SK-N-SH (cell line): ENCODE measurements around the gene RAMP3. TPM values are rescaled to one million over a fixed set of nuclear protein-coding genes. Genes with fewer than 3 reads are reported as not detected.

Experiments
- CTCF ChIA-PET: fragments of 300-600, 350-600 bp; formaldehyde crosslinking; extraction: SDS; loops from one replicate; lab custom pipeline; 2021; lab: Yijun Ruan, JAX
- POLR2A ChIA-PET: fragments of 350-600 bp; sonication (Branson Sonifier 250); formaldehyde crosslinking; extraction: SDS; loops from one replicate; lab custom pipeline; 2020; ENCODE audit warnings: antibody characterized with exemption, inconsistent platforms; lab: Yijun Ruan, JAX
- DNase-seq: peaks from one replicate; pipeline ENCODE4 v3.0.0; 2012
- H2AFZ ChIP-seq: fragments of 200-600 bp; sonication (generic); 2 replicates; pipeline ENCODE4 v1.8.1; 2016; ENCODE audit warnings: antibody characterized with exemption, mild to moderate bottlenecking, low read depth
- H3F3A ChIP-seq: fragments of 200-600 bp; sonication (generic); replicated peaks from 2 replicates; pipeline ENCODE3; 2016; ENCODE audit warnings: antibody characterized with exemption, mild to moderate bottlenecking; ENCODE audit not compliant: insufficient read depth
- H3K27ac ChIP-seq, 2 experiments: fragments of 200-500 bp in 1 of 2; fragments of 200-600 bp in 1 of 2; sonication (Bioruptor generic) in 1 of 2; sonication (generic), shearing (Covaris generic) in 1 of 2; 2 replicates each; pipeline versions ENCODE4 v1.5.1 to v1.6.1; 2014 to 2016; ENCODE audit warnings: low read depth in 2 of 2, inconsistent platforms in 1 of 2, low read length in 1 of 2, mild to moderate bottlenecking in 1 of 2, mixed read lengths in 1 of 2
- H3K27me3 ChIP-seq: fragments of 200-600 bp; sonication (generic), shearing (Covaris generic); 2 replicates; pipeline ENCODE4 v1.6.1; 2016; ENCODE audit warnings: mixed run types; ENCODE audit not compliant: insufficient read depth
- H3K36me3 ChIP-seq, 2 experiments: fragments of 200-500 bp in 1 of 2; fragments of 200-600 bp in 1 of 2; sonication (Bioruptor generic) in 1 of 2; sonication (generic) in 1 of 2; replicated peaks in 1 of 2; 2 replicates each; pipeline versions ENCODE3 to v1.5.1; 2014 to 2016; ENCODE audit warnings: low read length in 1 of 2, mild to moderate bottlenecking in 1 of 2; ENCODE audit not compliant: insufficient read depth in 2 of 2, control insufficient read depth in 1 of 2
- H3K4me1 ChIP-seq, 2 experiments: fragments of 200-500 bp in 1 of 2; fragments of 200-600 bp in 1 of 2; sonication (Bioruptor generic) in 1 of 2; sonication (generic), shearing (Covaris generic) in 1 of 2; 2 replicates each; pipeline versions ENCODE4 v1.5.1 to v1.6.1; 2014 to 2016; ENCODE audit warnings: low read depth in 1 of 2, low read length in 1 of 2, mixed run types in 1 of 2; ENCODE audit not compliant: insufficient read depth in 2 of 2, control insufficient read depth in 1 of 2
- H3K4me2 ChIP-seq: fragments of 200-600 bp; sonication (generic), shearing (Covaris generic); 2 replicates; pipeline ENCODE4 v1.6.1; 2017; ENCODE audit warnings: mixed run types
- H3K4me3 ChIP-seq, 2 experiments: fragments of 200-500 bp in 1 of 2; fragments of 200-600 bp in 1 of 2; sonication (Bioruptor generic) in 1 of 2; sonication (generic), shearing (Covaris generic) in 1 of 2; 2 replicates each; pipeline versions ENCODE4 v1.5.1 to v1.8.1; 2014 to 2016; ENCODE audit warnings: low read depth in 2 of 2, inconsistent platforms in 1 of 2, low read length in 1 of 2, mild to moderate bottlenecking in 1 of 2, mixed read lengths in 1 of 2, moderate library complexity in 1 of 2
- H3K79me2 ChIP-seq: fragments of 200-600 bp; sonication (generic); 2 replicates; pipeline ENCODE4 v1.8.1; 2017; ENCODE audit warnings: mild to moderate bottlenecking; ENCODE audit not compliant: insufficient read depth
- H3K9ac ChIP-seq: fragments of 200-600 bp; sonication (generic); 2 replicates; pipeline ENCODE4 v1.6.1; 2017; ENCODE audit warnings: mixed run types
- H3K9me2 ChIP-seq: fragments of 200-600 bp; sonication (generic); 2 replicates; pipeline ENCODE4 v1.6.1; 2017; ENCODE audit warnings: mixed run types
- H3K9me3 ChIP-seq: fragments of 200-600 bp; sonication (generic); 2 replicates; pipeline ENCODE4 v1.6.1; 2017; ENCODE audit warnings: mixed run types, mild to moderate bottlenecking, moderate library complexity
- H4K20me1 ChIP-seq: fragments of 200-600 bp; sonication (generic); 2 replicates; pipeline ENCODE4 v1.6.1; 2017; ENCODE audit warnings: mild to moderate bottlenecking, mixed run types; ENCODE audit not compliant: insufficient read depth
- CTCF ChIP-seq: fragments of 200-600 bp; sonication (generic); IDR thresholded peaks from 2 replicates; pipeline ENCODE4 v1.6.1; 2017; ENCODE audit warnings: antibody characterized with exemption, mild to moderate bottlenecking, moderate library complexity
- FOSL2 ChIP-seq: IDR thresholded peaks from 2 replicates; pipeline ENCODE4 v1.4.0; 2012; ENCODE audit warnings: low read depth, mild to moderate bottlenecking, moderate library complexity, borderline replicate concordance
- JUND ChIP-seq: IDR thresholded peaks from 2 replicates; pipeline ENCODE4 v1.4.0; 2012
- MEF2A ChIP-seq: IDR thresholded peaks from 2 replicates; pipeline ENCODE4 v1.4.0; 2012; ENCODE audit warnings: low read depth, borderline replicate concordance
- NFIC ChIP-seq: IDR thresholded peaks from 2 replicates; pipeline ENCODE4 v1.4.0; 2012; ENCODE audit warnings: borderline replicate concordance
- NRF1 ChIP-seq: IDR thresholded peaks from 2 replicates; pipeline ENCODE4 v1.6.1; 2012; ENCODE audit warnings: low read depth, mild to moderate bottlenecking, low read length
- POLR2AphosphoS5 ChIP-seq: IDR thresholded peaks from 2 replicates; pipeline ENCODE4 v1.6.1; 2012; ENCODE audit warnings: low read depth, low read length
- RAD21 ChIP-seq: IDR thresholded peaks from 2 replicates; pipeline ENCODE4 v1.6.1; 2012; ENCODE audit warnings: mild to moderate bottlenecking, low read length
- RFX5 ChIP-seq: IDR thresholded peaks from 2 replicates; pipeline ENCODE4 v1.6.1; 2012; ENCODE audit warnings: mild to moderate bottlenecking, improper control_type of control experiment, low read length
- RXRA ChIP-seq: IDR thresholded peaks from 2 replicates; pipeline ENCODE4 v1.4.0; 2012; ENCODE audit warnings: low read depth, mild to moderate bottlenecking, borderline replicate concordance
- SIN3A ChIP-seq: IDR thresholded peaks from 2 replicates; pipeline ENCODE4 v1.6.1; 2012; ENCODE audit warnings: low read depth, mild to moderate bottlenecking, low read length, moderate library complexity, borderline replicate concordance
- TAF1 ChIP-seq: IDR thresholded peaks from 2 replicates; pipeline ENCODE4 v1.6.1; 2012; ENCODE audit warnings: low read depth, mild to moderate bottlenecking, low read length, moderate library complexity, borderline replicate concordance
- TCF12 ChIP-seq: IDR thresholded peaks from 2 replicates; pipeline ENCODE4 v1.4.0; 2012
- TEAD4 ChIP-seq: IDR thresholded peaks from 2 replicates; pipeline ENCODE4 v1.4.0; 2012; ENCODE audit warnings: mild to moderate bottlenecking, borderline replicate concordance; ENCODE audit not compliant: insufficient read depth
- USF1 ChIP-seq: IDR thresholded peaks from 2 replicates; pipeline ENCODE4 v1.4.0; 2012; ENCODE audit warnings: low read depth, borderline replicate concordance
- ZBTB33 ChIP-seq: IDR thresholded peaks from 2 replicates; pipeline ENCODE4 v1.4.0; 2012; ENCODE audit warnings: low read depth, borderline replicate concordance
- WGBS: methylation state at CpG from one replicate; pipeline ENCODE4 v1.1.6; 2017; ENCODE audit warnings: low lambda C conversion rate; 5-methylcytosine and 5-hydroxymethylcytosine counted together
- polyA plus RNA-seq, 3 experiments: library from polyadenylated mRNA; depleted of rRNA; stranded (reverse); fragments of >200 nt; gene quantifications; 2 replicates each; pipeline ENCODE4 v1.2.3, GENCODE V29; 2012

Gene RAMP3
- polyA plus RNA-seq, 1 of the 3 experiments (the other 2 are of a cell fraction) = not detected

- TF ChIP-seq NRF1 (no peak), USF1 (no peak), MEF2A (no peak), JUND (no peak), TEAD4 (no peak), POLR2AphosphoS5 (no peak), SIN3A (no peak), TCF12 (no peak)
Measured at GRCh38 chr7:45180084-45180986, 22.7 kb downstream of the RAMP3 start (continued).

GRCh38 chr7:45181286-45181960, 23.8 kb downstream of the RAMP3 start:
- TF ChIP-seq CTCF (no peak), ZBTB33 (no peak), NFIC (no peak), TAF1 (no peak), FOSL2 (no peak), JUND (no peak), RXRA (no peak), RAD21 (no peak), RFX5 (no peak)
- no peak for DNase-seq

More at GRCh38 chr7:45181286-45181960, 23.8 kb downstream of the RAMP3 start:
- Histone ChIP-seq H3K4me1 (no peaks in the 10 kb centered on the region), H2AFZ (no peak overlapping the region), H3K9ac (no peak overlapping the region), H3K4me2 (no peak overlapping the region), H3K9me2 (no peaks in the 10 kb centered on the region), H4K20me1 (no peaks in the 10 kb centered on the region), H3K36me3 (no peaks in the 10 kb centered on the region), H3F3A (no peaks in the 10 kb centered on the region), H3K27me3 (peaks cover 27% of the 10 kb centered on the region), H3K4me3 (no peak overlapping the region), H3K9me3 (no peaks in the 10 kb centered on the region), H3K79me2 (no peaks in the 10 kb centered on the region), H3K27ac (no peak overlapping the region)
- POLR2A ChIA-PET = no interaction called here
- WGBS = 17% methylated on average over 6 of the region's 7 CpGs
- CTCF ChIA-PET = interaction anchor here (0.8 to 1.8 kb wide), 4 partner anchors 18 to 79 kb away, joined by 3 to 4 read pairs (median 3); no protein-coding TSS in a partner anchor
